GM12873 (cell line): ENCODE measurements around the gene TTC9B.

Source experiments
- CTCF ChIP-seq: IDR thresholded peaks from 2 replicates; pipeline ENCODE4 v1.5.1; 2012; ENCODE audit warnings: low read depth, mild to moderate bottlenecking, moderate library complexity, low read length, control low read depth; ENCODE audit not compliant: insufficient read depth; ENCODE audit errors: missing control alignments

Gene TTC9B

DNA sequence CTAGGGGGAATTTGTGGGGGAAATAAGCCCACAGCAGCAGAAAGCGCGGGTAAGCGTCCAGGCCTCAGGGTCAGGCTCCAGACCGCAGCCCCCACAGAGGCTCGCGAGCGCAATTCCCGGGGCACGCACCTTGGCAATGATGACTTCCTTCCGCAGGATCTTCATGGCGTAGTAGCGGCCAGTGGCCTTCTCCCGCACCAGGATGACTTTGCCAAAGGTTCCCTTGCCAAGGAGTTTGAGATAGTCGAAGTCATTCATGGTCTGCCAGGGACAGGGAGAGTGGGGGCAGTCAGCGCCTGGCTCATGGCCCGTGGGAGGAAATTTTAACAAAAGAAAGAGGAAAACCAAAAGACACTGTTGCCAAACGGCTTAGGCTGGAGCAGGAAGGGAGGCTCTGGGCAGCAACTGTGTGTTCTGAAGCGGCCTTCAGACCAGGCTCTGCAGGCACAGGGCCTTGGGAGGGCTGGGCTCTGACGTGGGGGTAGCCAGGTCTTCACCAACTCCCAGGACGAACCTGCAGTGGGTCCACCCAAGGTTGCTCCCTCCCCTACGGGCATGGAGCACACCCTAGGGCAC, 23.7 kb upstream of the TTC9B start:
- no peak for TF ChIP-seq CTCF

DNA sequence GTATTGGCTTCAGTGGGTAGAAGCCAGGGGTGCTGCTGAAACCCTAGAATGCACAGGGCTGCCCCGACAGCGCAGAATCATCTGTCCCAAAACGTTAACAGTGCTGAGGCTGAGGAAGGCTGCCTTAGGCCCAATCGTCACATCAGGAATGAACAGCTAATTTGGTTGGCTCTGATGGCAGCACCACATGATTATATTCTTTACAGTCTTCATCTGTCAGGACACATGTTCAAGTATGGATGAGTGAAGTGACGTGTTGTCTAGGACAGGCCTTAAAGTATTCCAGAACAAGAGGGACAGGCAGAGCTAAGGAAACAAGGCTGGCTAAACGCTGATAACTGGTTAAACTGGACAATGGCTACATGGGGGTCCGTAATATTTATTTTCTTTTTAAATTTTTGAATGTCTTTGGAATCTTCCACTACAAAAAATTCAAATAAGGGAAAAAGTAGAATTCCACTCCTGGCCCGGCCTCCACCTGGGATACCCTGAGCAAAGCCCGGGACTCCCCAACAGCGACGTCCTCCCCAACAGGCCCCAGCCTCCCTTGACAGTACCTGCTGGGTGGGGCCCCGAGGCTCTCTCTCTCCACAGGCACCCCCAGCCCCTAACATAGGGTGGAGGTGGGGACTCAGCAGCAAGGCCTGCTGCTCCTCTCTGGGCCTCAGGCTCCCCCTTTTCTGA, 23.1 kb upstream of the TTC9B start:
- no peak for TF ChIP-seq CTCF

GRCh38 chr19:40240332-40240731, 22.1 kb upstream of the TTC9B start:
- TF ChIP-seq CTCF: no peak

- TF ChIP-seq CTCF: no peak
Observed at GRCh38 chr19:40239415-40240226, 21.4 kb upstream of the TTC9B start.

GRCh38 chr19:40238775-40239174, 20.6 kb upstream of the TTC9B start:
- TF ChIP-seq CTCF: no peak

- TF ChIP-seq CTCF: no peak
Observed at GRCh38 chr19:40237791-40238190, 19.6 kb upstream of the TTC9B start.

GRCh38 chr19:40236366-40236765, 18.2 kb upstream of the TTC9B start:
- no peak for TF ChIP-seq CTCF
